ENCODE data around the gene SLC6A12.
"Not testable (repeated sequence)": the region's sequence is repeated elsewhere in the genome, so short reads cannot be mapped to it uniquely, and the experiment has no call there.

Gene SLC6A12

GRCh38 chr12:214003-214741, at the start of gene SLC6A12:
Gene SLC6A12 (minus strand): TSS chr12:214157. CDS start chr12:209986, 4,171 bp downstream.
- DNase-seq: no peak

DNA sequence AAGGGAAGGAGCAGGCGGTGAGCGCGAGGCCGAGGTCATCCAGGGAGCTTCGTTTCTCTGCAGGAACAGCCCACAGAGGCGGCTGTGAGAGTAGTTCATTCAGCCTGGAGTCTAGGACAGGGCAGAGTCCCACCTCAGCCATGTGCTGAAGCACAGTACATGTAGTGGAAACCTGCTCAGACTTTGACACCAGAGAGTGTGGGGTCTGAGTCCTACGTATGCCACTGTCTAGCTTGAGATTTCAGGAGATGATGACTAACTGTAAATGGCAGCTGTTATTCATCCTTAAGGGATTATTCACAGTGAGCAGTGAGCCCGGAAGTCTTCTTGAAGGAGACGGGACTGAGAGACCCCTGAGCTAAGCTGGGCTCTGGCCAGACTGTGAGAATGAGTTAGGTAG, 49.6 kb upstream of the SLC6A12 start:
- no peak for DNase-seq

DNA sequence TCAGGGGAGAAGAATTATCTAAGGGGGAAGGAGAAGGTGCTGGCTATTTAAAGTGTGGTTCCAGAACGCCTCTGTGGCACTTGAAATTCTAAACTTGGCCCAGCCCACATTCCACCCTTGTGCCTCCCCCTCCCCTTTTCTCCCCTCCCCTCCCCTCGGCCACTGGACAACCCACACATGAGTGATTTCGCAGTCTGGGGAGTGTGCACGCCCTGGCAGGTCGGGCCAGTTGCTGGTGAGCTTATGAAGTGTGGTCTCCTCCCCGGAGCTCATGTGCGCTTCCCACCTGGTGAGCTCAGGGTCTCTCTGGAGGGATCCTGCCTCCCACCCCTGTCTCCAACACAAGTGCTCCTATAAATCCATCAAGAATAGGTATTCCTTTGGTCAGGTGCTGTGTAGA, 48.9 kb upstream of the SLC6A12 start, which contains the start of gene SLC6A13:
TSS of gene SLC6A13 (minus strand) at position 20 of the 400 bp plus-strand sequence. CDS start 2,784 bp downstream, outside the sequence.
- DNase-seq: no peak

DNA sequence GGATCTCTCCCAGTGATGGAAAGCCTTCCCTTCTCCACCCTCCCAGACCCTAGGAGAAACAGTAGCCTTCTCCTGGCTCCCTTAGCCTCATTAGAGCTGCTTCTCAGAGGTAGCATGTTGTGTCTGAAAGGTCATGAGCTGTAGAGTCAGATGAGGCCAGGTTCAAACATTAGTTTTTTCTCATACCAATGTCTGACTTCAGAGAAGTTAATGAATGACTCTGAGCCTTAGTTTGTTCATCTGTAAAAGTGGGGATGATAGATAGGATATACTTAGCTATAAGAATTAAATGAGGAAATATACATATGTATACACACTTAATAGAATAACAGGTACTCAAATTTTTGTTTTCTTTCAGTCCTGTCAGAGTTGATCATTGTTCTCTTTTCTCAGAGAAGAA, 48.2 kb upstream of the SLC6A12 start:
- no peak for DNase-seq

DNA sequence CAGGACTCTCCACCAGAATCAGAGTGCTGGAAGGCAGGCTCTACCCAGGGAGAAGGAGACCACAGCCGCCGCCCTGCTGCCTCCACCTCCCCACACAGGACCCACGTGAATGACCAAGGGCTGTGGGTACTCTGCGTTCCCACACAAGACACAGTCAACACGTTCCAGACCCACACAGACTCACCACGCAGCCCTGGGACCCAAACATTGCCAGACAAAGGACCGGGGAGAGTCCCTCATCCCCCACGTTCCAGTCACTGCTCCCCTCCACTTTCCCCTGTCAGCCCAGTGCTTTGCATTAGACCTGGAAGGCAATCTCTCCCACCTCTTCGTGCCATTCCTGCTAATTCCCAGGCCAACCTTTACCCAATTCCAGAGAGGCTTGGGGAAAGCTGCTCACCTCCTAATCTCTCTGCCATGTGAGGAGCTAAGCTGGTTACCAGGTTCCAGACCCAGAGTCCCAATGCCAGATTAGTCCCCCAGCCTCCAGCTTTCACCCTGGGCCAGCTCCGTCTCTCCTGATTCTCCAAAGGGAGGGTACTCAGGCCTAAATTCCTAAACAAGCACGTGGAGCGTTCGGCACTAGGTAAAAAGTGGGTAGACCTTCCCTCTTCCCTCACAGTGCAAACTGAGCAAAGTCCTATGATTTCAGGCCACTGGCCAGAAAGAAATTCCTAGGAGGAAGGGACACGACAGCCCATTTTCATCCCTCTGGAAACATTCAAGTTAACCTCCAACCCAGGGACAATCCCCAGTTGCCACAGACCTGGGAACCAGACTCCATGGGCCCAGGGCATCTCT, 43.8 kb upstream of the SLC6A12 start:
- DNase-seq: no peak

DNA sequence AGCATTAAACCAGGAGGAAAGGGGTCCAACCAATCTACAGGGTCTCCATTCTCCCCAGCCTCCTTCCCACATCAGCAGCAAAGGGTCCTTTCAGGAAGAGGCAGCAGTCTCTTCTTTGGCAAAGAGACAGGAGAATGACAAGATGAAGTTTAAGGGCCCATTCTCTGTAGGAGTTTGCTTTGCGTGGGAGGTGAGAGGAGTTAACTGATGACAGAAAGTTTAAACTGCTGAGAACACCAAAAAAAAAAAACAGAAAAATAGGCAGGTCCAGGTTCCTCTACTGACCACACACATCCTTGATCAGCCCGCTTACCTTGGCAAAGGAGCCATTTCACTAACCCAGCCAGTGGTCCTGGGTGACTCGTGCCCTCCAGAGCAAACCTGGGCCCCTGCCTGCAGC, 43.0 kb upstream of the SLC6A12 start:
- no peak for DNase-seq

- DNase-seq: no peak
These were observed 42.3 kb upstream of the SLC6A12 start for GRCh38 chr12:256225-256624.

DNA sequence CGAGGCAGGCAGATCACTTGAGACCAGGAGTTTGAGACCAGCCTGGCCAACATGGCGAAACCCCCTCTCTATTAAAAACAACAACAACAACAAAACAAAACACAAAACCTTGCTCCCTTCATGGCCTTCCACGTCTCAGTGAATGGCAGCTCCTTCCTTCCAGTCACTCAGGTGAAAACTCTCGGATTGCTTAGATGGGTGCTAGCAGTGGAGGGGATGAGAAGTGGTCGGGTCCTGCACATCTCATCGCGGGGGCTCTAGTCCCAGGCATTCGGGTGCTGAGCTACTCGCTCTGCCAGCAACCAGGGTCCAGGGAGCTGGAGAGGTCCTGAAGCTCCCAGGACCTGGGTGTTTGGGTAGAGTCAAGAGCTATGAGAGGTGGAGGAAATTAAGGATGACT, 41.0 kb upstream of the SLC6A12 start:
- DNase-seq: no peak

DNA sequence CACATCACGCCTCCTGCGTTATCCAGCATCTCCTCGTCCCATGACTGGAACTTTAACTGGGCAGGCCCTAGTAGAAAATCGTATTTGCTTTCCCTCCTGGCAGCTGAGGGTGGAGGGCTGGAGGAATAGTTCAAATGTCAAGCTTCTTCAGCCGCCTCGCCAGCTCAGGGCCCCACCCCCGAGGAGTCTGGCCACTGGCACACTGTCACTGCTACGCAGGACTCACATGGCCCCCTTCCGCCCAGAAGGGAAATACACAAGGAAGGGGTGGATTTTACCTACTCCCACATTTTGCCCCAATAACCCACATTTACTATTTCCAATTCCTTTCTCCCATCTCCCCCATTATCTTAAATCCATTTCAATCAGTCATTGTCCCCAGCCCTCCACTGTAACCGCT, 40.1 kb upstream of the SLC6A12 start:
- no peak for DNase-seq

GRCh38 chr12:253116-253831, 39.3 kb upstream of the SLC6A12 start:
- no peak for DNase-seq

DNA sequence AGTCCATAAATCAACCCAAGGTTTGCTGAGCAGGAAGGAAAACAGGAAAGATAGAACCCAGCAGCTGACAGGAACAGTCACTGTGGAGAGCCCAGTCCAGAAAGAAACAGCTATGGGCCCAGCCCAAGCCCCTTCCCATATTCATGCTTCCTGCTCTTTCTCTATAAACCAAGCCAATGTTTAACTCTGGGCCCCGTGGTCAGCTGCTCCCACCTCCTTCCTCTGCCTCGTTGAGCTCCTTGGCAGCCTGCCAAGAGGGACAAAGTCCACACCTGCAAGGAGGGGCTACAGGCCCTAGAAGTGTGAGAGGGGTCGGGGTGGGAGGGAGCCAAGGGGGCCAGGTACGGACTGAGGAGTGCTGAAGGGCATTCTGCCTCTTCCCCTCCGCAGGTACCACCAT, 38.7 kb upstream of the SLC6A12 start:
- no peak for DNase-seq

DNA sequence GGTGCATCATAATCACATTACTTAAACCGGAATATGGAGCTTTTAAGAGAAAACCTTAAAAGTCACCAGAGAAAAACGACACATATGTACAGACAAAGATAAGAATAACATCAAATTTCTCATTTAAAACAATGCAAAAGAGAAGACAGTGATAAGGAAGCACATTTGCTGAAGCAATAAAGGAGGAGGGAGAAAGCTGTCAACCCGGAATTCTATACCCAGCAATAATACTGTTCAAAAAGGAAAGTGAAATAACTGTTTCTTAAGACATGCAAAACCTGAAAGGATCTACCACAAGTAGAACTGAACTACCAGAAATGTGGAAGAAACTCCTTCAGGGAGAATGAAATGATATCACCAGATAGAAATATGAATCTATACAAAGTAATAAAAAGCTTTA, 33.3 kb upstream of the SLC6A12 start:
- DNase-seq: no peak

- DNase-seq: no peak
These were observed 29.4 kb upstream of the SLC6A12 start for GRCh38 chr12:243381-243780.

DNA sequence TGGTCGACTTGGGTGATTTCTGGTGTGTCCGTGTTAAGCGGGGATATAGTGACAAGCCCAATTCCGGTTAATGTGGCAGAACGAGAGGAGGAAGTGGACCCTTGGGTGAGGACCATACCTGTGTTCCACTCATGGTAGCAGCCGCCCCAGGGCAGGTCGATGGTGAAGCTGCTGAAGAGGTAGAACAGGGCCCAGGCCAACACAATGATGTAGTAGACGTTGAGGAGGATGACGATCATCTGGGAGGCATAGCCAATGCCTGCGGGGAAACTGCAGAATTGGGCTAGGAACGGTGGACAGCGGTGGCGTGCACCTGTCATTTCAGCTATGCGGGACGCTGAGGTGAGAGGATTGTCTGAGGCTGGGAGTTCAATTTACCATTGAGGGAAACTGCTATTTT, 28.5 kb upstream of the SLC6A12 start:
- no peak for DNase-seq

GRCh38 chr12:241266-241665, 27.3 kb upstream of the SLC6A12 start:
- DNase-seq: no peak

- DNase-seq: no peak
These were observed 26.6 kb upstream of the SLC6A12 start for GRCh38 chr12:240566-240965.

DNA sequence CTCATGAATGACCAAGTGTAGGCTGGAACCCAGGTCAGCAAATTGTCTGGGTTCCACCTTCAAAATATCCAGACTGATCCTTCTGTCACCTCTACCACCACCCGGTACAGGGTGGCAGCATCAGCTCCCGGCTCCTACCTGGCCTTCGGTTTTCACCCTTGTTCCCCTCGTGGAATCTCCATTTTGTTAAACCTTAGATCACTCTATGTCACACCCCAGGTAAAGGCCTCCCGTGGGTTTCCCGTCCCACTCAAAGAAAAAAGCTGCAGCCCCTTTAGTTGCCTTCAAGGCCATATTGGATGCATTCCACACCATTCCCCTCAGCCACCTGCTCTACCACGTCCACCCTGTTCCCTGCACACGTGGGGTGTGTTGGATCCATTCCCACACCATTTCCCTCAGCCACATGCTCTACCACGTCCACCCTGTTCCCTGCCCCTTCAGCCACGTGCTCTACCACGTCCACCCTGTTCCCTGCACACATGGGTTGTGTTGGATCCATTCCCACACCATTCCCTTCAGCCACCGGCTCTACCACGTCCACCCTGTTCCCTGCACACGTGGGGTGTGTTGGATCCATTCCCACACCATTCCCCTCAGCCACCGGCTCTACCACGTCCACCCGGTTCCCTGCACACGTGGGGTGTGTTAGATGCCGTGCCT, 24.9 kb upstream of the SLC6A12 start:
- DNase-seq: no peak

DNA sequence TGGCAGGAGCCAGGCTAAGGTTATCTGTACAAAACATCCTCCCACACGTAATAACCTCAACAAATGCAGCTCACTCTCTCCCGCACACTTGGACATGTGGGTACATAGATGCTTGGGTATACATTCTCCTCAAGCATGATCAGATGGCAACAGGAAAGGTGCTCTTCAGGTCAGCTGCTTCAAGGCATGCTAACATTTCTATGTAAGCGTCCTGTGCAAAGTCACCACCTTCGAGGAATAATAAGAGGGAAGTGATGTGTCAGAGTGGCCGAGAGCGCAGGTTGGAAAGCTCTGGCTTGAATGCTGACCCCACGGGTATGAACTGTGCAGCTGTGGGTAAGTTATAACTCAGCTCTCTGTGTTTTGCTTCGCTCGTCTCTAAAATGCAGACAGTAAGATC, 24.2 kb upstream of the SLC6A12 start:
- no peak for DNase-seq

DNA sequence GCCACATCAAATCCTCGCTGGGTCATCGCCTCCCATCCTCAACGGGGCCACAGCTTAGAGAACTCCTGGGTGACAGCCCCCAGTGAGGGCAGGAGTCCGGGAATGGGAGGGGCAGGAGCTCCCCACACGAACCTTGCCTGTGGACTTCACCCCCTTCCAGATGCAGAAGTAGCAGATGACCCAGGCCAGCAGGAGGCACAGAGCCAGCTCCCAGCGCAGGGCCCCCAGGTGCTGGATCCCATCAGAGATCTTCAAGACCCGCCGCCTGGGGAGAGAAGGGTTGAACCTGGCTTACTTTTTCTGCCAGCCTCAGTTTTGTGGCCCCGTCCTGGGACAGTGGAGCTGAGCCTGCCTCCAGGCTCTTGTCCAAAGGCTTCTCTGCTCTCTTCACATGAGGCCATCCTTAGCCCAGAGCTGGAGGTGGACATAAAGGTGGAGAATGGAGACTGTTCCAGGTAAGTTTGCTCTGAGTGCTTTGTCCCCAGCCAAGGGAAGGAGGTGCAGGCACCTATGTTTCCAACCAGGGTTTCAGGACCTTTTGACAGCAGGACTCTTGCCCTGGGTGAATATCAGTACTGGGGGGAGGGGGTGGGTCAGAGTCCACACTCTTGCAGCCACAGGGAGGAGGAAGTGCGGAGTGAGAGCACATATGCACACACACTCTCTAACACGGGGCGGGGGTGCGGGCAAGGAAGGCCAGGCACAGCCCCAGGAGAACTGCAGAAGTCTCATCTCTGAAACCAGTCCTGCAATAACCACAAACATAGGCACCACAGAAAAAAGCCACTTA, 23.3 kb upstream of the SLC6A12 start:
- DNase-seq: no peak

DNA sequence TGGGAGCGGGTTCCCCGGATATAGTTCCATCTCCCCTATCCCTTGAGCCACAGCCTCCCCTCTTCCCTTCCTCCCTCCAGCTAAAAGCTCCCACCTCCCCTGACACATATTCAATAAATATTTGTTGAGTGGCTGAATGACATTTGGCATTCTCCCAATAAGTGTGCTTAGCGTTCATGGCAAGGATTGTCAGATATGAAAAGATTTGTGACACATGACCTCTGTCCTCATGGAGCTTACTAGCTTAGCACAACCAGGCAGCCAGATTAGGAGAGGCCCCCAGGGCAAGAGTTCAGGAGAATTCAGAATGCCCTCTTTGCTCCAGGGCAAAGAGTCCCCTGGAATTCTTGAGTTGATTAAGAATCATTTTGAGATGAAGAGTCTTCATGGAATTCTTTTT, 22.5 kb upstream of the SLC6A12 start:
- DNase-seq: no peak

GRCh38 chr12:235967-236366, 22.0 kb upstream of the SLC6A12 start:
- not testable (repeated sequence) for DNase-seq

DNA sequence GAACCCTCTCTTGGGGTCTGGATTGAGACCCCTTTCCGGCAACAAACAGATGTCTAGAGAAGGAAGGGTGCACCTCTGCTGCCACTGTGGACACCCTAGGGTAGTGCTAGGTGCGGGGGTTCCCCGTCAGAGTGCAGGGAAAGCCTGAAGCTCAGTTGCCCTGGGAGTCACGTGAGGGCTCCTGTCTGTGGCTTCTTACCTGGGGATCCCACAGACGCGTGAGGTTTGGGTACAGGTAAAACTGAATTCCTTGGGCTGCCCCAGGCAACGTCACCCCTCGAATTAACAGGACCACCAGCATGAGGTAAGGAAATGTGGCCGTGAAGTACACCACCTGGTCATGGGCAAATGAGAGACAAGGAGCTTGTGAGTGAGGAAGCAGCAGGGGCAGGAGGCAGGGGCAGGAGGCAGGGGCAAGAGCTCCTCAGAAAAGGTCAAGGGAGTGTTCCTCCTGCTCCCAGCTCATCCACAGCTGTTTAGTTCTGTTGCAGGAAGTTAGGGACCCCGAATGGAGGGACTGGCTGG, 21.0 kb upstream of the SLC6A12 start:
- DNase-seq: no peak
